ENCODE results near the gene GABPB2. TPM values are rescaled to one million over a fixed set of nuclear protein-coding genes. Genes with fewer than 3 reads are reported as not detected.

GABPB2 gene
- total RNA-seq, 4 donors from 2014 or later: 7.9 to 32.2 (median 15.8) TPM

DNA sequence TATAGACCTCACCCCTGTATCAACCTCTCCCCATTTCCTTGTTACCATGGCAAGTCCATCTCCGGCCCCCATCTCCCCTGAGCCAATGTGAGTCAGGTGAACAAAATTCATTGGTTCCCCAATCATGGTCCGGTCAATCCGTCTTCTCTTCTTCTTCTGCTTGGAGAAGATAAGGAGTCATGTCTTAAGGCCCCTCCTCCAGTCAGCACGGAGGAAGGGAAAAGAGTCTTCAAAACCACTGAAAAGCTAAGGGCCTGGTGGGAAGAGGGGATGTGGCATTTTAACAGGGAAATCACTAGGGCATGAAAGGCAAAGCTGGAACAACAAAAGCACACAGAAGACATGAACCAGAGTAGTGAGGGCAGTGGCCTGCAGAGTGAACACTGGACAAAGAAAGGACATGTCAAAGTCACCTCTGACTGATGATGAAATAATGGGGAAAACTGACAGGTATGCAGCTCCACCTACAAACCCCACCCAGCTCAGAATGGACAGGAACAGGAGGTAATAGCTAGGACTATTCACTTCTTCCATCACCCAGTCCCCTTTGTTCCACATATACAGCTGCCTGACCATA lies 15.5 kb upstream of the GABPB2 start:
- Histone ChIP-seq H3K4me3 (peak overlapping the region in 1 of 4 donors; percentile 72), H3K27me3 (no peaks in the 10 kb centered on the region), H3K9me3 (no peaks in the 10 kb centered on the region), H3K4me1 (peaks cover 0 to 33% (median 16%) of the 10 kb centered on the region in 4 donors), H3K27ac (peak overlapping the region; percentile 94 to 96 (median 96)), H3K36me3 (peaks cover 0 to 45% (median 5%) of the 10 kb centered on the region in 3 donors)
- no peak for DNase-seq
- TF ChIP-seq, protein P1, sequence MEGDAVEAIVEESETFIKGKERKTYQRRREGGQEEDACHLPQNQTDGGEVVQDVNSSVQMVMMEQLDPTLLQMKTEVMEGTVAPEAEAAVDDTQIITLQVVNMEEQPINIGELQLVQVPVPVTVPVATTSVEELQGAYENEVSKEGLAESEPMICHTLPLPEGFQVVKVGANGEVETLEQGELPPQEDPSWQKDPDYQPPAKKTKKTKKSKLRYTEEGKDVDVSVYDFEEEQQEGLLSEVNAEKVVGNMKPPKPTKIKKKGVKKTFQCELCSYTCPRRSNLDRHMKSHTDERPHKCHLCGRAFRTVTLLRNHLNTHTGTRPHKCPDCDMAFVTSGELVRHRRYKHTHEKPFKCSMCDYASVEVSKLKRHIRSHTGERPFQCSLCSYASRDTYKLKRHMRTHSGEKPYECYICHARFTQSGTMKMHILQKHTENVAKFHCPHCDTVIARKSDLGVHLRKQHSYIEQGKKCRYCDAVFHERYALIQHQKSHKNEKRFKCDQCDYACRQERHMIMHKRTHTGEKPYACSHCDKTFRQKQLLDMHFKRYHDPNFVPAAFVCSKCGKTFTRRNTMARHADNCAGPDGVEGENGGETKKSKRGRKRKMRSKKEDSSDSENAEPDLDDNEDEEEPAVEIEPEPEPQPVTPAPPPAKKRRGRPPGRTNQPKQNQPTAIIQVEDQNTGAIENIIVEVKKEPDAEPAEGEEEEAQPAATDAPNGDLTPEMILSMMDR (IDR thresholded peaks at IDR 0.05): no peak
- peak in 1 of 2 donors; percentile 30 for TF ChIP-seq POLR2A (IDR thresholded peaks at IDR 0.05)

DNA sequence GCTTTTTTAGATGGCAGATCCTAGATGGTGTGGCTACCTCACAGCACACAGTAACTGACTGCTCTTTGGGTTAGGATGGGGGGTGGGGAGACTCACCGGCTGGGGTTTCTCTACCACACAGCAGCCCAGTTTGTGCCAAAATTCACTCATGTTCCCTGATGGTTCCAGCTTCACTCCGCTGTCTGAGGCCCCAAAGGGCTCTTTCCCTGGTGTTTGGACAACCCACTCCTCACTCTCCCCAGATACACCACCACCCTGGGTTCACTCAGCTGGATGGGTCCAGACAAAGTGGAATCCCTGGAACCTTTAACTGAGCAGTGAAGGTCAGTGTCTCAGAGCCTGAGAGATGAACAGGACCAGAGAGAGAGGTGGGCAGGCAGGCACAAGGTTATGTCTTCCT lies 15.0 kb upstream of the GABPB2 start:
- H3K27me3 ChIP-seq: no peaks in the 10 kb centered on the region
- H3K9me3 ChIP-seq: no peaks in the 10 kb centered on the region
- no peak for DNase-seq
- H3K4me1 ChIP-seq: peaks cover 0 to 33% (median 16%) of the 10 kb centered on the region in 4 donors
- peak overlapping the region; percentile 94 to 96 (median 96) for H3K27ac ChIP-seq
- peak overlapping the region in 3 of 4 donors; percentile 8 to 94 (median 72) for H3K4me3 ChIP-seq
- TF ChIP-seq, protein P1 (IDR thresholded peaks at IDR 0.05): no peak
- H3K36me3 ChIP-seq: peaks cover 0 to 45% (median 5%) of the 10 kb centered on the region in 3 donors

DNA sequence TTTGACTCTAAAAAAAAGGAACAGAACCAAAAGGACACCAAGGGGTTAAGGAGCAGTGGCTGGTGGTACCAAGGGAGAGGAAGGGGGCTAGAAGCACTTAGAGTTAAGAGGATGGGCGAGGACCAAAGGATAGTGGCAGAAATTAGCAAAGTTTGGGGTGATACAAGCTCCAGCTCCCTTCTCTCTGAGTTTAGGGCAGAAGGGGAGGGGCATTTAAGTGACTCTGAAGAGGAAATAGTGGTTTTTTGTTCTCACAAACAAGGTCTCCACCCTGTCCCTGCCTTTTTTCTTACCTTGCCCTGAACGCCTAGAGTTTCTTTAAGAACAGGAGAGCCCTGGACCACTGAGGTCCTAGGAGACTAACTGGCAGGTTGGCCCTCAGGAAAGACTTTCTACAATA lies 14.4 kb upstream of the GABPB2 start:
- DNase-seq: peak in 1 of 3 donors; percentile 54
- Histone ChIP-seq H3K4me3 (peak overlapping the region; percentile 8 to 94 (median 80)), H3K4me1 (peaks cover 0 to 33% (median 16%) of the 10 kb centered on the region in 4 donors)

DNA sequence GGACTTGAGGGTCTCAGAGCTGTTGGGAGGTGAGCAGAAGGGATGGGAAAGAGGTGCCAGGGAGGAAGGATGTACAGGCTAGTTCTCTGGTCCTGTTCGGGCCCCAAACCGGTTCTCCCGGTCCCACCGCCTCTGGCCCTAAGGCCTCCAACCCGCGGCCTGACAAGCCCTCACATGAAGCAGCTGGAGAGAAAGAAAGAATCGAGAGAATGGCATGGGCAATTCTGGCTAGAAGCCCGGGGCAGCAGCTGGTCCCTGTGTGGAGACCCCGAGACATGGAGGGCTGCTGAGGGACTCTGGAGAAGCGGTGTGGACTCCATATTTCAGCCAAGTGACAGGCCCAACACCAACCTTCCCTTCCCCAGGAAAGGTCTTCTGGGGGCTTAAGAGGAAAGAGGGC lies 11.9 kb upstream of the GABPB2 start:
- H3K36me3 ChIP-seq: peaks cover 0 to 22% (median 5%) of the 10 kb centered on the region in 3 donors
- H3K4me1 ChIP-seq: peaks cover 0 to 33% (median 16%) of the 10 kb centered on the region in 4 donors
- DNase-seq: peak in 2 of 3 donors; percentile 53 to 56
- H3K27me3 ChIP-seq: no peaks in the 10 kb centered on the region
- H3K27ac ChIP-seq: peak overlapping the region; percentile 94 to 96 (median 96)
- no peak for TF ChIP-seq POLR2A (IDR thresholded peaks at IDR 0.05)
- TF ChIP-seq, protein P1 (IDR thresholded peaks at IDR 0.05): no peak
- H3K4me3 ChIP-seq: peak overlapping the region; percentile 72 to 94 (median 87)
- H3K9me3 ChIP-seq: no peaks in the 10 kb centered on the region

More for the DNA sequence above, 14.4 kb upstream of the GABPB2 start:
- TF ChIP-seq, protein P1 (IDR thresholded peaks at IDR 0.05): no peak
- TF ChIP-seq POLR2A (IDR thresholded peaks at IDR 0.05): no peak
- H3K27me3 ChIP-seq: no peaks in the 10 kb centered on the region
- peak overlapping the region; percentile 94 to 96 (median 96) for H3K27ac ChIP-seq
- H3K36me3 ChIP-seq: peaks cover 0 to 45% (median 5%) of the 10 kb centered on the region in 3 donors
- H3K9me3 ChIP-seq: no peaks in the 10 kb centered on the region

DNA sequence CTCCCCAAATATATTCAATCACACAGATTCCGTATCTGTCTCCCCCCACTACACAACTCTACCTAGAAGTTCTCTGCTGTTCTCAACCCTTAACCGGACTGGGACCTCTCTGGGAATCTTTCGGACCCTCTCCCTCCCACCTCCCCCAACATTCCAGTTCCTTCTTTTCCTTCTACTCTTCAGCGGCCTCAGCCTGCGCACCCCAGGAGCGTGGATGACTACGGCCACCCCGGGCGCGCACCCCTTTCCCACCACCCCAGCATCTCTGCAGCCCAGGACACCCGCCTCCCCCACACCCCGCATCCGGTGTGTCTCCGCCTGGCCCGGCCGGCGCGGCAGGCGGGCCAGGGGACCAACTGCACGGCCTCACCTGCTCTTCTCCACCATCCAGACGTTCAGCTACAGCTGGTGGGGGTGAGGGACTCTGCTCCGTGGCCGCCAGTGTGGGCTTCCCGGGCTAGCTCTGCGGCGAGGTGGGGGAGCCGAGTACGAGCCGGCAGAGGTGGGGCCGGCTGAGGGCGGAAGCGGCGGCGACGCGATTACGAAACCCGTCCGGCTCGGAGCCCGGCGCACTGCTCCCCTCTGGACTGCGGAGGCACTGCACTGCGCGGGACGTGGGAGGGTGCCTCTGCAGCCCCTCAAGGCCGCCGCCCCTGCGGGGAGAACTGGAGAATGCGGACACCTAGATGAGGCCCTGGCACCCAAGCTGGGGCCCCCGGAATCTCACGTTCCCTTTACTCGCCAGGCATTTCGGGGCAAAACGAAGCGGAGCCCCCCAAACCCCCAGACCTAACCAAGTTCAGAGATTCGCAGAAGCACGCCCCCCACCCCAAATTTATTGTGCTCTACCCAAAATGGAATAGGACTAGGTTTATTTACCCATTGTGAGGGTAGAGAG lies 11.2 kb upstream of the GABPB2 start, which contains the start of gene CDC42SE1:
TSS of gene CDC42SE1 (minus strand) at position 514 of the 898 bp plus-strand sequence. CDS start 3,892 bp downstream, outside the sequence.
- peaks cover 0 to 33% (median 16%) of the 10 kb centered on the region in 4 donors for H3K4me1 ChIP-seq

More for the DNA sequence above, 11.2 kb upstream of the GABPB2 start, which contains the start of gene CDC42SE1:
- DNase-seq: peak; percentile 84 to 92 (median 89)
- H3K4me3 ChIP-seq: peak within 1 kb of the TSS; percentile 72 to 94 (median 87)
- peak; percentile 83 to 89 for TF ChIP-seq POLR2A (IDR thresholded peaks at IDR 0.05)
- TF ChIP-seq, protein P1 (IDR thresholded peaks at IDR 0.05): peak; percentile 77 to 95 (median 90)
- H3K9me3 ChIP-seq: no peaks in the 10 kb centered on the region
- no peaks in the 10 kb centered on the region for H3K27me3 ChIP-seq
- peaks cover 0 to 15% (median 5%) of the 10 kb centered on the region in 3 donors for H3K36me3 ChIP-seq
- peak within 1 kb of the TSS; percentile 94 to 96 (median 96) for H3K27ac ChIP-seq
